GM12873 (cell line): ENCODE measurements around the gene LTA.
A peak's percentile ranks its signal among the peaks of the same experiment; 100 is the strongest.

Experiments used
- TF ChIP-seq, protein P1 (sequence below): IDR thresholded peaks from 2 replicates; pipeline ENCODE4 v1.5.1; 2012; ENCODE audit warnings: low read depth, mild to moderate bottlenecking, moderate library complexity, low read length, control low read depth; ENCODE audit not compliant: insufficient read depth; ENCODE audit errors: missing control alignments

Gene LTA

DNA sequence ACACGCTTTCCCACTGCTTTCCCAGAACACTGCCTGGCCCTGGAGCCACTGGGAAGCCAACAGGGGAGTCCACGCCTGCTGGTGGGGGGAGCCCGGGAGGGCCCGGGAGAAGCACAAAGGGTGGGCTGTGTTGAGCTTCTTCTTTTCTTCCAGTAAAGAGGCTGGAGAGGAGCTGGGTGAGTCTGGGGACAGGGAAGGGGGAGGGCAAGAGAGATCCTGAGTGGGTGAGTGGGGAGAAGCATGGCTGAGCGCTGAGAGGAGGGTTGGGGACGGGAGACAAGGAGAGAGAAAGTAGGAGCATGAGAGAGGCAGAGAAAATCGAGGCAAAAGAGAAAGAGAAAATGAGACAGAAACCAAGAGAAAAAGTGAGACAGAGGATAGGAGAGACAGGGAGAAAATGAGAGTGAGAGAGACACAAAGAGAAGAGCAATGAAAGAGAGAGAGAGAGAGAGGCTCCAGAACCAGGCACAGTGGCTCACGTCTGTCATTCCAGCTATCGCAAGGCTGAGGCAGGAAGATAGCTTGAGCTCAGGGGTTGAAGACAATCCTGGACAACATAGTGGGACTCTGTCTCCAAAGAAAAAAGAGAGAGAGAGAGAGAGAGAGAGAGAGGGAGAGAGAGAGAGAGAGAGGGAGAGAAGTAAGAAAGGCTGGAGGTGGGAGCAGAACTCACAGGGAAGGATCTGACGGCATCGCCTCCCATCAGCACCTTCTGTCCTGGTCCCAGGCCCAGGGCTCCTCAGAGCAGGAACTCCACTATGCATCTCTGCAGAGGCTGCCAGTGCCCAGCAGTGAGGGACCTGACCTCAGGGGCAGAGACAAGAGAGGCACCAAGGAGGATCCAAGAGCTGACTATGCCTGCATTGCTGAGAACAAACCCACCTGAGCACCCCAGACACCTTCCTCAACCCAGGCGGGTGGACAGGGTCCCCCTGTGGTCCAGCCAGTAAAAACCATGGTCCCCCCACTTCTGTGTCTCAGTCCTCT, 16.0 kb downstream of the LTA start:
- TF ChIP-seq, protein P1, sequence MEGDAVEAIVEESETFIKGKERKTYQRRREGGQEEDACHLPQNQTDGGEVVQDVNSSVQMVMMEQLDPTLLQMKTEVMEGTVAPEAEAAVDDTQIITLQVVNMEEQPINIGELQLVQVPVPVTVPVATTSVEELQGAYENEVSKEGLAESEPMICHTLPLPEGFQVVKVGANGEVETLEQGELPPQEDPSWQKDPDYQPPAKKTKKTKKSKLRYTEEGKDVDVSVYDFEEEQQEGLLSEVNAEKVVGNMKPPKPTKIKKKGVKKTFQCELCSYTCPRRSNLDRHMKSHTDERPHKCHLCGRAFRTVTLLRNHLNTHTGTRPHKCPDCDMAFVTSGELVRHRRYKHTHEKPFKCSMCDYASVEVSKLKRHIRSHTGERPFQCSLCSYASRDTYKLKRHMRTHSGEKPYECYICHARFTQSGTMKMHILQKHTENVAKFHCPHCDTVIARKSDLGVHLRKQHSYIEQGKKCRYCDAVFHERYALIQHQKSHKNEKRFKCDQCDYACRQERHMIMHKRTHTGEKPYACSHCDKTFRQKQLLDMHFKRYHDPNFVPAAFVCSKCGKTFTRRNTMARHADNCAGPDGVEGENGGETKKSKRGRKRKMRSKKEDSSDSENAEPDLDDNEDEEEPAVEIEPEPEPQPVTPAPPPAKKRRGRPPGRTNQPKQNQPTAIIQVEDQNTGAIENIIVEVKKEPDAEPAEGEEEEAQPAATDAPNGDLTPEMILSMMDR = no peak

DNA sequence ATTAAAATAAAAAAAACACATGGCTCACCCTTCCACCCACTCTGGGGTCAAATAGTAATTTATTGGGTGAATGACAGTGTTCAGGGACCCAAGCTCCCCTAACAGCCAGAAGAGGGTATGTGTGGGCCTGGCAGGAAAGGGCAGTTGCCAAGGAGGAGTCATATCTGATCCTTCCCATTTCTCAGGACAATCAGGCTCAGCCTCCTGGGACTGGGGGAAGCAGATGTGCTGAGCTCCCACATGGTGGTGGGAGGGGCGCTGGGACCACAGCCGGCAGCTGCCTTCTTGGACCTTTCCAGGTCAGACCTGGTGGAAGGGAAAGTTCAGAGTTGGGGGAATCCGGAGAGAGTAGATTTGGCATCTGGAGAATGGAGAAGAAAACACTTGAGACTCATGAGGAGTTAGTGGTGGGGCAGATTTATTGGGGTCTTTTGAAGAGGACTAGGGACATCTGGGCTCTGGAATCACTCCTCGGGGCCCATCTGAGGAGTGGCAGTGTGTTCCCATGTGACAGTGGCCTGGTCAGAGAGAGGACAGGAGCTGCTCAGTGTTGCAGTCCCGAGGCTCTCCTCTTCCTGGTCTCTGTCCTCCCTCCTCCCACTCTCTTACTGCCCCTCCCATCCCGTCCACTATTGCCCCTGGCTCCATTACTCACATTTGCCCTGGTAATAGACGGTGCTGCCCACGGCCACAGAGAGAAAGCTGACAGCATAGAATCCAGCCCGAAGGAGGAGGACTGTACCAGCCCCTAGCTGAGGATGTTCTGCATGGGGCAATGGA, 17.0 kb downstream of the LTA start:
- TF ChIP-seq, protein P1 = no peak

DNA sequence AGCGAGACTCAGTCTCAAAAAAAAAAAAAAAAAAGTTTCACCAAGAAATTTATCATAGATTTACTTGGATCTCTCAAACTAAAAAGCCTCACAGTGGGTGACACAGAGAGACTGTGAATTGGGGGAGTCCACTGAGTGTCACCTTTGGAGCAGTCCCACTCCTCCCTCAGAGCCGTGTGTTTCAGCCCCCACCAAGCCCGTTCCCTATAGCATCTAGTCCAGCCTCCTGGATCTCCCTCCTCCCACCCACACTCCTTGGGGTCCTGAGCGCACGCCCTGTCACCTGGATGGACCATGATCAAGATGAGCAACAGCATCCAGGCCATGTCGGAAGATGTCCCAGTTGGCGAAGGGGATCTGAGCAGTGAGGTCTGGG, 20.3 kb downstream of the LTA start:
- TF ChIP-seq, protein P1 = no peak

DNA sequence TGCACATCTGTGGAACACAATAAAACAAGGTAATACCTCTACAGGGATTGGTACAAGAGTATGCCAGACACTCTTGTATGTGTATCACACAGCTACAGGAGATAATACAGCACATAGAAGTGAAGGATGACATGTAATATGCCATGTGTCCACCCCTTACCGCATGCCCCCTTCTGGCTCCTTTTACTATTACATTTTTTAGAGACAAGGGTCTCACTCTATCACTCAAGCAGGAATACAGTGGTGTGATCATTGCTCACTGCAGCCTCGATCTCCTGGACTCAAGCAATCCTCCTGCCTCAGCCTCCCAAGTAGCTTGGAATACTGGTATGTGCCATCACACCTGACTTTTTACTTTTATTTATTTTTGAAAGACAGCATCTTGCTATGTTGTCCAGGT, 24.9 kb downstream of the LTA start:
- TF ChIP-seq, protein P1 = peak; percentile 74

DNA sequence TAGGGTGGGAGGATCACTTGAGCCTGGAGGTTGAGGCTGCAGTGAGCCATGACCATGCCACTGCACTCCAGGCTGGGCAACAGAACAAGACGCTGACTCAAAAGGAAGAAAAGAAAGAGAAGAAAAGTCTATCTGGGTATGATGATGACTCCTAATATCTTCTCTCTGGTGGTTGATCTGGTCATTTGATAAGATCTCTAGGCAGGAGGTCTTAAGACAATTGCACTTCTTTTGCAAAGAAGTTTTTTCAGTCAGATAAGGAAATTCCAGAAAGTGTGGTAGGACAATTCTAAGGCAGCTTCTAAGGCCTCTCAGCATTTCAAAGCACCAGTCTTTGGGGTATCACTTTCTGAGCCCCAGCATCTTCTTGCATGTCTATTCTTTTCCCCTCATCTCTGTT, 35.2 kb downstream of the LTA start:
- TF ChIP-seq, protein P1 = no peak

DNA sequence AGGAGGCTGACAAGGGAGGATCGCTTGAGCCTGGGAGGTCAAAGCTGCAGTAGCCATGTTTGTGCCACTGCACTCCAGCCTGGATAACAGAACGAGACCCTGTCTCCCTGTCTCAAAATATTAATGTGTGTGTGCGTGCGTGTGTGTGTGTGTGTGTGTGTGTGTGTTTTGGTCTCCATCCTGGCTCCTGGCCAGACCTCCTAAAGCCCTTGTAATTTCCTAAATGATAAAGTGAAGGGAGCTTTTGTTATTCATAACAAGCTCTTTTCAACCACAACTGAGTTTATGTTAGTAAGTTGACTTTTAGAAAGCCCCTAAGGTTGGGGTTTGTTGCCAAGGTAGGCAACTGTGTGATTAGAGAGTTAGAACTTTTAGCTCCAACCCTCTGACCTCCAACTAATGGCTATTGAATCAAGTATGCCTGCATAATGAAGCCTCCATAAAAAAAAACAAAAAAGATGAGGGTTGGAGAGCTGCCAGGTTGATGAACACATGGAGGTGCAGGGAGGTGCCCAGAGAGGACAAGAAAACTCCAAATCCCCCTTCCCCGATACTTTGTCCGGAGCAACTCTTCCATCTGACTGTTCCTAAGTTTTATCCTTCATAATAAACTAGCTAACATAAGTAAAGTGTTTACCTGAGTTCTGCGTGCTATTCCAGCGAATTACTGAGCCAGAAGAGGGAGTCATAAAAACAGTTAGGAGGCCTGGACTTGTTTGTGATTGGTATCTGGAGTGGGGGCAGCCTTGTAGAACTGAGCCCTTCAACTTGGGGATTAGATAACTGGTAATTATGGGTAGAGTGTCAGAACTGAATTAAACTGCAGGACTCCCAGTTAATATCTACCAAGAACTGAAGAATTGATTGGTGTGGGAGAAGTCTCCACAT, 37.7 kb downstream of the LTA start:
- TF ChIP-seq, protein P1 = no peak
